Esophagus squamous epithelium (tissue), 4 donors: Measurements from ENCODE around the gene PAIP2.

Experiments
- CTCF ChIP-seq, 6 experiments: fragments of 450-650 bp in 4 of 6; fragments of 200-600 bp in 2 of 6; sonication (generic) in 2 of 6; IDR thresholded peaks; one replicate each; pipeline ENCODE4 v1.5.1; 2016 to 2019; ENCODE audit warnings: antibody characterized with exemption in 6 of 6, mild to moderate bottlenecking in 4 of 6, moderate library complexity in 4 of 6
- POLR2A ChIP-seq, 4 donors: fragments of 450-650 bp; IDR thresholded peaks; one replicate each; pipeline ENCODE4 v1.6.1; 2017; ENCODE audit warnings: antibody characterized with exemption in 4 of 4, mild to moderate bottlenecking in 4 of 4, moderate library complexity in 3 of 4

GRCh38 chr5:139358064-139358463 lies 16.4 kb downstream of the PAIP2 start:
- no peak for TF ChIP-seq CTCF (IDR thresholded peaks at IDR 0.05)
- no peak for TF ChIP-seq POLR2A (IDR thresholded peaks at IDR 0.05)
